ACC112 (cell line): ENCODE results near the gene PYGB.
"Not testable (repeated sequence)": the region's sequence is repeated elsewhere in the genome, so short reads cannot be mapped to it uniquely, and the experiment has no call there.

Source experiments
- H2AFZ ChIP-seq: fragments of 200-600 bp; sonication (generic); one replicate; pipeline ENCODE4 v1.6.0; 2017; ENCODE audit warnings: antibody characterized with exemption, low read length; ENCODE audit not compliant: unreplicated experiment
- H3K27ac ChIP-seq: fragments of 200-600 bp; sonication (generic); 2 replicates; pipeline ENCODE4 v1.5.1; 2014; ENCODE audit warnings: low read depth, mild to moderate bottlenecking, antibody characterized with exemption, low read length, moderate library complexity
- H3K27me3 ChIP-seq: fragments of 200-600 bp; sonication (generic); 2 replicates; pipeline ENCODE4 v1.6.1; 2014; ENCODE audit warnings: mild to moderate bottlenecking, antibody characterized with exemption, low read length, moderate library complexity, mixed read lengths; ENCODE audit not compliant: insufficient read depth
- H3K36me3 ChIP-seq: fragments of 200-600 bp; sonication (generic); 2 replicates; pipeline ENCODE4 v1.6.1; 2016; ENCODE audit warnings: mild to moderate bottlenecking, antibody characterized with exemption, low read length, moderate library complexity, mixed read lengths; ENCODE audit not compliant: insufficient read depth
- H3K4me1 ChIP-seq: fragments of 200-600 bp; sonication (generic); one replicate; pipeline ENCODE4 v1.6.1; 2016; ENCODE audit warnings: low read length, mixed read lengths; ENCODE audit not compliant: insufficient read depth, unreplicated experiment, control insufficient read depth
- H3K4me3 ChIP-seq: fragments of 200-600 bp; sonication (generic); 2 replicates; pipeline ENCODE4 v1.5.1; 2014; ENCODE audit warnings: mild to moderate bottlenecking, low read depth, low read length
- H3K79me2 ChIP-seq: fragments of 200-600 bp; sonication (generic); one replicate; pipeline ENCODE4 v1.6.0; 2016; ENCODE audit warnings: low read length; ENCODE audit not compliant: control insufficient read depth, unreplicated experiment, insufficient read depth

The PYGB gene

DNA sequence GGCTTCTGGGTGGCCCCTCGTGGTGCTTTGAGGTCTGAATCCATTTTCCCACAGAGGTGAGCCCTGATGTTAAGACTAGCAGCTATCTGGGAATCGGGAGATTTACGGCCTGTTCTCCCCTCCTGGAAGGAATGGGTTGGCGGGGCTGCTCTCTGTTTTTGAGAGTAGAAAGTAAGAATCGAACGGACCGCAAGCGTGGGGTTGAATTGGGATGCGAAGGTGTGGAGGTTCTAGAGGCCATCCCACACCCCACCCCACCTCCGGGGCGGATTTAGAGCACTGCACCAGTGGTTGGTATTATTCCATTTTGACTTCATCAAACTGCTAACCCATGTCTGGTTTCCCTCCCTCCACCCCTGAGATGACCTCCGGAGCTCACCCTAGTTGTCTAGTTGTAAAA lies 11.5 kb downstream of the PYGB start:
- Histone ChIP-seq H3K4me1 (peaks cover 25% of the 10 kb centered on the region), H3K79me2 (peaks cover 59% of the 10 kb centered on the region), H2AFZ (no peak overlapping the region), H3K4me3 (no peak overlapping the region), H3K27me3 (no peaks in the 10 kb centered on the region), H3K27ac (no peak overlapping the region), H3K36me3 (peaks cover 40% of the 10 kb centered on the region)

DNA sequence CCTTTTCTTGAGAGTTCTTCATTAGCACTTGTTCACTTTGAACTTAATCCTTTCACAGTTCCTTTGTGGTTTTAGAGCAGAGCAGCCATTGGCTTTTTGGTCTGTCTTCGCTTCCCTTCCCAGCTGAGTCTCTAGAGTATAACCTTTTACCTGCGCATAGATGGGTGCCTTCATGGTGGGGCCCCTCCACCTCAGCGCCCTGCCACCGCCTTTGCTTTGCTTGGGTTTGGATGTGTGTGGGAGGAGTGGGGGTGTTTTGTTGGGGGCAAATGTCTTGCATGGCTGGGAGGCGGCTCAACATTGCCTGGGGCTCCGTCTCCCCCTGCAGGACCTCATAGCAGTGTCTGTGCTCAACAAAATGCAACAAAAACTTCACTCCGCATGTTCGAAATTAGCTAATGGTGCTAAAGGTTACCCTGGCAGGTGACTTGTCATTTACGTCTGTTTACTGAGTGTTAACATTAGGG lies 11.9 kb downstream of the PYGB start:
- Histone ChIP-seq H3K4me3 (no peak overlapping the region), H3K27ac (no peak overlapping the region), H3K27me3 (no peaks in the 10 kb centered on the region), H2AFZ (no peak overlapping the region), H3K79me2 (peaks cover 54% of the 10 kb centered on the region), H3K36me3 (peaks cover 36% of the 10 kb centered on the region), H3K4me1 (peaks cover 20% of the 10 kb centered on the region)

DNA sequence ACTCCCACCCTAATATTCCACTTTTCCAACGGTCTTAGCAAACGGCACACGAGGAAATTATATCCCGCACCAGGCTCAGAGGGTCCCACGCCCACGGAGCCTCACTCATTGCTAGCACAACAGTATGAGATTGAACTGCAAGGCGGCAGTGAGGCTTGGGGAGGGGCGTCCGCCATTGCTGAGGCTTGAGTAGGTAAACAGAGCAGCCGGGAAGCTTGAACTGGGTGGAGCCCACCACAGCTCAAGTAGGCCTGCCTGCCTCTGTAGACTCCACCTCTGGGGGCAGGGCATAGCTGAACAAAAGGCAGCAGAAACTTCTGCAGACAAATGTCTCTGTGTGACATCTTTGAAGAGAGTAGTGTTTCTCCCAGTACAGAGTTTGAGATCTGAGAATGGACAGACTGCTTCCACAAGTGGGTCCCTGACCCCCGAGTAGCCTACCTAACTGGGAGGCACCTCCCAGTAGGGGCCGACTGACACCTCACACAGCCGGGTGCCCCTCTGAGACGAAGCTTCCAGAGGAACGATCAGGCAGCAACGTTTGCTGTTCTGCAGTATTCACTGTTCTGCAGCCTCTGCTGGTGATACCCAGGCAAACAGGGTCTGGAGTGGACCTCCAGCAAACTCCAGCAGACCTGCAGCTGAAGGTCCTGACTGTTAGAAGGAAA lies 13.0 kb downstream of the PYGB start:
- peaks cover 47% of the 10 kb centered on the region for H3K79me2 ChIP-seq
- peaks cover 33% of the 10 kb centered on the region for H3K36me3 ChIP-seq
- H3K27ac ChIP-seq, H3K4me1 ChIP-seq, H3K4me3 ChIP-seq, H2AFZ ChIP-seq, H3K27me3 ChIP-seq: not testable (repeated sequence)

DNA sequence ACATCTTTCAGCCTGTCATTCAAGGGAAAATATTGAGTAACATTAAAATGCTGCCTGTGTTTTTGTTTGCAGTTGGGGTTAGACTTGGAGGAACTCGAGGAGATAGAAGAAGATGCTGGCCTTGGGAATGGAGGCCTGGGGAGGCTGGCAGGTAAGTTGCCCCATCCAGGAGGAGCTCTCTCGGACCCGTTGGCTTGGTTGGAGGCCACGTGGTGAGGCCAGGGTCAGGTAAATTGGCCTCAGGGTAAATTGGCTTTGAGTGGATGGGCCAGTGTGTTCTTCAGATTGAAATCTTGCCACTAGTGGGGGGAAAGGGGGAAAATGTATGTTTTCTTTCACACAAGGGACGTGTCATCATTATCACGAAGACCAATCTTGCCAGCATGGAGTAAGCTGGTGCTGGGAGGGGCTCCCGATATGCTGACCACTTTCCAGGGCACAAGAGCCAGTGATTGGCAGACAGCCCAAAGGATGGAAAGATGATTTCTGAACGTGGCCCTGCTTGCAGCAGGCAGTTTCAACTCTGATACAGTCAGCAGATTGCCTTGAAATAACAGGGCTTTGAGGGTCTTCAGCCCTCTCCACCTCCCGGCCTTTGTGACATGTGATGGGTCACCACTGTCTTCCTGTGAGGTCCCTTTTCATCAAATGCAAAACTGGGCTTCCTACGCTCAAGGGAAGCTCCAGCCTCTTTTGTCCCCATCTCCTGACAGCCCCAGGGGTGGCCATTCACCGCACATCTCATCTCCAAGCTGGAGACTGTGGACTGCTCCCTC lies 21.4 kb downstream of the PYGB start:
- H3K4me3 ChIP-seq: no peak overlapping the region
- peaks cover 18% of the 10 kb centered on the region; the same call in 1 of the 2 replicates for H3K36me3 ChIP-seq
- peaks cover 23% of the 10 kb centered on the region for H3K79me2 ChIP-seq
- H3K27me3 ChIP-seq: no peaks in the 10 kb centered on the region
- no peak overlapping the region for H2AFZ ChIP-seq
- H3K4me1 ChIP-seq: no peaks in the 10 kb centered on the region
- no peak overlapping the region for H3K27ac ChIP-seq

DNA sequence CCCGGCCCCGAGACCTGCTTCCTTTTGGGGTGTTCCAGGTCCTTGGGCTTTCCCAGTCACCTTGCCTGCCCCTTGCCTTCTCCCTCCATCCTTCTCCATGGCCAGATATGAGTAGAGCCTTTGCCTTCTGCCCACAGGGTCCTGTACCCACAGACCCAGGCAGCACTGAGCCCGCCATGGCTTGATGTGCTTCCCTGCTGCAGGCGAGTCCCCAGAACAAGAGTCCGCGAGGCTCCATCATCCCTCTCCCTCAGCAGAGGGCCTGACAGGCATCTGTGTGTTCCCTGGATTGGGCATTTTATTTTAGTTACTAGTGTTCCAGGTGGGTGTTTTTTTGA lies 21.9 kb downstream of the PYGB start:
- no peak overlapping the region for H3K4me3 ChIP-seq
- H3K4me1 ChIP-seq: no peaks in the 10 kb centered on the region
- peaks cover 23% of the 10 kb centered on the region for H3K79me2 ChIP-seq
- H3K27me3 ChIP-seq: no peaks in the 10 kb centered on the region
- H3K36me3 ChIP-seq: peaks cover 23% of the 10 kb centered on the region; the same call in 1 of the 2 replicates
- H2AFZ ChIP-seq: no peak overlapping the region
- H3K27ac ChIP-seq: no peak overlapping the region

DNA sequence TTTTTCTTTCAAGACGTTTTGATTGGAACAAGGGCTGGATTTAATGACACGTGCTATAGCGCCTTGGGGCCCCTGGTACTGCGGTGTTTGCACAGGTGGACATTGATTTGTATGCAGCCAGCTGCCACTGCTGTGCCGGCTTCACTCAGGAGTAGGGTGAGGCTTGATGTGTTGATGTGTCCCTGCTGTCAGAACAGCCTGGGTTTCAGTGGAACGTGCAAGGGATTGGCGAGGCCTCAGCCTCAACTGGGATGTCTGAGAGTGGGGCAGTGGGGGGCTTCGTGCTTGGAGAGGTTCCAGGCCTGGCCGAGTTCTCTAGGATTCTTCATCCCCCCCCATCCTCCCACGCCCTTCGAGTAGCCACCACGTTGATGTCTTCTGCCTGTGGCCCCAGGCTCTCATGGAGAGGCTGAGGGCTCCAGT lies 23.0 kb downstream of the PYGB start:
- peaks cover 23% of the 10 kb centered on the region; the same call in 1 of the 2 replicates for H3K36me3 ChIP-seq
- H3K27ac ChIP-seq: no peak overlapping the region
- H3K4me3 ChIP-seq: no peak overlapping the region
- H3K79me2 ChIP-seq: peaks cover 20% of the 10 kb centered on the region
- no peaks in the 10 kb centered on the region for H3K27me3 ChIP-seq
- H2AFZ ChIP-seq: no peak overlapping the region
- no peaks in the 10 kb centered on the region for H3K4me1 ChIP-seq

DNA sequence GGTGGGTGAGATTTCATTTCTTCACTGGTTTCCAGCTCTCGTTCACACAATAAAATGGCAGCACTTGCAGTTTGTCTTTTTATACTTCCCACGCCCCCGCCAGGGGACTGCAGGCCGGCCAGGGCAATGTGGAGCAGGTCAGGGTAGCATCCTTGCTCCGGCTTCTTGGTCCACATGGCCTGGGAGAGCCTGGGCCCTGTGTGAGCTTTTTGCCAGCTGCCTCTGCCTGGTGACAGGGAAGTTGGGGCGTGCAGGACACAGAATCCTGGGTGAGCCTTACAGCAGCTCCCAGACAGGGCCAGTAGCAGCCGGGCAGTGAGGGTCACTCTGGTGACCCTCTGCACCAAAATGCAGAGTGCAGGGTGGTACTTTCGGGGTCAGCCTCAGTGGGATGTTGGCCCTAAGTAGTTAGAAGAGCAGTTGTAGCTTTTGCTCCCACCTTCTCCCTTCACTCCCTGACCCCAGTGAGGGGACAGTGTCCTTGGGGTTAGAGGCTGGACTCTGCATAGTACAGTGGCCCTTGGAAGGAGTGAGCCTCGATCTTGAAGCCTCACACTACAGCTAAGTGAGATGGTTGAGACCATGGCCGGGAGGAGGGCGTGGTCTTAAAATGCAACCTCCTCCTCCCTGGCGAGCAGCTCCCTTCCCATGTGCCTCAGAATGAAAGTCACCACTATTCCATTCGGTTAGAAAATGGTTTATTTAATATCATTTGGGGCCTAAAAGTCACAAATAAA lies 23.8 kb downstream of the PYGB start:
- no peak overlapping the region for H3K27ac ChIP-seq
- H3K36me3 ChIP-seq: peaks cover 23% of the 10 kb centered on the region; the same call in 1 of the 2 replicates
- no peak overlapping the region for H3K4me3 ChIP-seq
- no peak overlapping the region for H2AFZ ChIP-seq
- no peaks in the 10 kb centered on the region for H3K4me1 ChIP-seq
- H3K27me3 ChIP-seq: no peaks in the 10 kb centered on the region
- peaks cover 14% of the 10 kb centered on the region for H3K79me2 ChIP-seq

DNA sequence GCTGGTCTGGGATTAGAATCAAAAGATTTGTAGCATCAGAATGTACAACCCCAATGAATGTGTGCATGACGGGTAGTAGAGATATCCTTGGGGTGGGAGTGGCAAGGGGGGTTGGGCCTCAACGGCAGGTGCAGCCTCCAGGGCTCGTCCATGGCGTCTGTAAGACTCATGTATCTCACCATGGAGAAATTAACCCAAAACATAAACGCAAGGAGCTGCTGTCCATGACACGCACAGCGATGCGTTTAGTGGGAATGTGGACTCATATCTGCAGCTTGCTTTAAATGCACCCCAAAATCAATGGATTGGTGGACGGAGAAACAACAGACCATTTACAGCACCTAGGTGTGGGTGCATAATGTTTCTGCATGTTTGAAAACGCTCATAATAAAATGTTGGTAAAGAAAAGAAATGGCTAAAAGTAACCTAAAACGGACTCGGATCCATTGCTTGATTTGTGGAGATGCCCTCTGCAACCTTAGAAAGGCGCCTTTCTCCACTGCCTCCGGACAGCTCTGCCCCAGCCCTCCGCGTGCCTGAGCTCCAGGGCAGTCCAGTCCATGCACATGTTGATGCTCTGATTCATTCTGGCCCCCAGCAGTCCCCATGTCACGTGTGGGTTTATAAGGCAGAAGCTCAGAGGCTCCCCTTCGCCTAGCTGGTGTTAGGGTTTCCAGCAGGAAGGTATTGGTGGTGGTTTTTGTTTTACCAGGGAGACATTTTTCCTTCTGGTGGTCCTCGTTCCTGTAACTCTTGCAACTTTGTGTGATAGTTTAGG lies 24.5 kb downstream of the PYGB start:
- H3K4me3 ChIP-seq: no peak overlapping the region
- H3K36me3 ChIP-seq: peaks cover 28% of the 10 kb centered on the region; the same call in 1 of the 2 replicates
- H3K27me3 ChIP-seq: no peaks in the 10 kb centered on the region
- H2AFZ ChIP-seq: no peak overlapping the region
- peaks cover 6% of the 10 kb centered on the region for H3K79me2 ChIP-seq
- H3K4me1 ChIP-seq: no peaks in the 10 kb centered on the region
- H3K27ac ChIP-seq: no peak overlapping the region

DNA sequence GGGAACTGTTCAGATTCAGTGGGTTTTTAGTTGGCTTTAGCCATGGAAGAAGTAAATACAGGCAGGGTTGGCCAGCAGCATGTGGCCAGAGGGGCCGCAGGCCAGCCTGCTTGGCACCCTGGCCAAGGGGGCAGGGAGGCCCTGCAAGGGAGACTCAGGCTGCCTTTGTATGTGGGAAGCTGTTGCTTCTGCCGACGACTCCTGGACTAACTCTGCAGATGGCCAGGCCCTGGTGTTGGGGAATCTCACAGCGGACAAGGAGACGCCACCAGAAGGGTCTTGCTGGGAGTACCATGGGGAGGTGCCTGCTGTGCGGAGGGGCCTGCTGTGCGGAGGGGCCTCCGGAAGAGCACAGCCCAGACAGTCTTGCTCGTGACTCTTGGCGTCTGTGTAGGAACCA lies 25.2 kb downstream of the PYGB start:
- H3K27ac ChIP-seq: no peak overlapping the region
- H3K36me3 ChIP-seq: peaks cover 33% of the 10 kb centered on the region; the same call in 1 of the 2 replicates
- peaks cover 5% of the 10 kb centered on the region for H3K79me2 ChIP-seq
- no peak overlapping the region for H2AFZ ChIP-seq
- no peaks in the 10 kb centered on the region for H3K27me3 ChIP-seq
- no peaks in the 10 kb centered on the region for H3K4me1 ChIP-seq
- H3K4me3 ChIP-seq: no peak overlapping the region
